Testis (tissue), 2 donors: ENCODE data around the gene KLB.

Experiments used
- CTCF ChIP-seq, 3 experiments: fragments of 450-650 bp in 2 of 3; fragments of 200-600 bp in 1 of 3; sonication (generic) in 1 of 3; IDR thresholded peaks; one replicate each; pipeline ENCODE4 v1.5.1; 2016 to 2019; ENCODE audit warnings: antibody characterized with exemption in 3 of 3, mild to moderate bottlenecking in 2 of 3, moderate library complexity in 1 of 3
- POLR2A ChIP-seq: fragments of 450-650 bp; IDR thresholded peaks from one replicate; pipeline ENCODE4 v1.6.1; 2017; ENCODE audit warnings: antibody characterized with exemption, mild to moderate bottlenecking, moderate library complexity

- TF ChIP-seq CTCF (IDR thresholded peaks at IDR 0.05) (no peak), POLR2A (no peak)
Observed at GRCh38 chr4:39429476-39430334, 23.0 kb downstream of the KLB start.
